SK-N-DZ (cell line): ENCODE measurements around the gene C11orf86.
"Not testable (repeated sequence)": the region's sequence is repeated elsewhere in the genome, so short reads cannot be mapped to it uniquely, and the experiment has no call there.

Experiments used
- DNase-seq: peaks from one replicate; pipeline ENCODE4 v3.0.0-alpha.2; 2015; ENCODE audit warnings: low spot score

C11orf86 gene

DNA sequence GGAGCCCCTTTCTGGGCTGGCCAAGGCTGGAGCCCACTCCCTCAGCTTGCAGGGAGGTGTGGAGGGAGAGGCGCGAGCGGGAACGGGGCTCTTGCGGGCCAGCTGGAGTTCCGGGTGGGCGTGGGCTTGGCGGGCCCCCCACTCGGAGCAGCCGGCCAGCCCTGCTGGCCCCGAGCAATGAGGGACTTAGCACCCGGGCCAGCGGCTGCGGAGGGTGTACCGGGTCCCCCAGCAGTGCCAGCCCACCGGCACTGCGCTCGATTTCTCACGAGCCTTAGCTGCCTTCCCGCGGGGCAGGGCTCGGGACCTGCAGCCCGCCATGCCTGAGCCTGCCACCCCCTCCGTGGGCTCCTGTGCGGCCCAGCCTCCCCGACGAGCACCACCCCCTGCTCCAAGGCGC is 13.6 kb downstream of the C11orf86 start:
- not testable (repeated sequence) for DNase-seq

DNA sequence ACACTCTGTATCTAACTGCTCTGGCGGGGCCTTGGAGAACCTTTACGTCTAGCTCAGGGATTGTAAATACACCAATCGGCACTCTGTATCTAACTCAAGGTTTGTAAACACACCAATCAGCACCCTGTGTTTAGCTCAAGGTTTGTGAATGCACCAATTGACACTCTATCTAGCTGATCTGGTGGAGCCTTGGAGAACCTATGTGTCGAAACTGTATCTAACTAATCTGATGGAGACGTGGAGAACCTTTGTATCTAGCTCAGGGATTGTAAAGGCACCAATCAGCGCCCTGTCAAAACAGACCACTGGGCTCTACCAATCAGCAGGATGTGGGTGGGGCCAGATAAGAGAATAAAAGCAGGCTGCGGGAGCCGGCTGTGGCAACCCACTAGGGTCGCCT is 14.3 kb downstream of the C11orf86 start:
- DNase-seq, result not testable (repeated sequence)

DNA sequence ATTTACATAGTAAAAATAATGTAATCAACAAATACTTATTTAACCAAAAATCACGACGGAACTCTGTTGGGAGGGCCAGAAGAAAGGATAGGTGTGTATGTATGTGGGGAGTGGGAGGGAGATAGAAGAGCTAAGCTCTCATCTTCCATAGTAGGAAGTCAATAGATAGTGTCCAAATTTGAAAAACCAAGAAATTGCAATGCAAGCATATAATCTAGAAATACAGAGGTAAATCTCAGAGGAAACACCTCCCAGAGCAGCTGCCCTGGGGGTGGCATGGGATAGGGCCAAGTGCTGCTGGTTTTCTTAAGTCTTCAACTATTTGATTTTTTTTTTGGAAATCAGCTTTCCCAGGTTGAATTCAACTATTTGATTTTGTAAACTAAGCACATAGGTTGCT is 16.9 kb downstream of the C11orf86 start:
- no peak for DNase-seq

- no peak for DNase-seq
These were observed 21.6 kb downstream of the C11orf86 start for GRCh38 chr11:66996609-66997273.

DNA sequence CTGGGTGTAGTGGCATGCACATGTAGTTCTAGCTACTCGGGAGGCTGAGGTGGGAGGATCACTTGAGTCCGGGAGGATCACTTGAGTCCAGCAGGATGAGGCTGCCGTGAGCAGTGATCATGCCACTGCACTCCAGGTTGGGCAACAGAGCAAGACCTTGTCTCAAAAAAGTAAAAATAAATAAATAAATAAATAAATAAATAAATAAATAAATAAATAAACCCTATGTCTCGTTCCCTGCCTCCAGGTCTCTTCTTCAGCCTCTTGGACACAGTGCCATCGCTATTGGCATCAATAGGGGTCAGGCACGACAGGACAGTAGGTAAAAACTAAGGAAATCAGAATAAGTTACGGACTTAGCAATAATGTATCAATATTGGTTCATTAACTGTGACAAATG is 24.5 kb downstream of the C11orf86 start:
- DNase-seq, result no peak

DNA sequence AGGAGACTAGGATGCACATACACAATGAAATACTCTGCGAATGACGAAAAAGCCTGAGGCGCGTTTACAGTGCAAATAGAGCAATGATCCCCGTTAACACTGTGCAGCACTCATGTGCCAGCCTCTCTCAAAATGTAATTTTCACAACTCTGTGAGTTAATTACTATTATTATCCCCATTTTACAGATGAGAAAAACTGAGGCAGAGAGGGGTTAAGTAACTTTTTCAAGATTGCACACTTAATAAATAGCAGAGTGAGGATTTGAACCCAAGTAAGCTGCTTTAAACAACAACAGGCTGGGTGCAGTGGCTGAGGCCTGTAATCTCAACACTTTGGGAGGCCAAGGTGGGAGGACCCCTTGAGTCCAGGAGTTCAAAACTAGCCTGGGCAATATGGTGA is 26.2 kb downstream of the C11orf86 start:
- no peak for DNase-seq

DNA sequence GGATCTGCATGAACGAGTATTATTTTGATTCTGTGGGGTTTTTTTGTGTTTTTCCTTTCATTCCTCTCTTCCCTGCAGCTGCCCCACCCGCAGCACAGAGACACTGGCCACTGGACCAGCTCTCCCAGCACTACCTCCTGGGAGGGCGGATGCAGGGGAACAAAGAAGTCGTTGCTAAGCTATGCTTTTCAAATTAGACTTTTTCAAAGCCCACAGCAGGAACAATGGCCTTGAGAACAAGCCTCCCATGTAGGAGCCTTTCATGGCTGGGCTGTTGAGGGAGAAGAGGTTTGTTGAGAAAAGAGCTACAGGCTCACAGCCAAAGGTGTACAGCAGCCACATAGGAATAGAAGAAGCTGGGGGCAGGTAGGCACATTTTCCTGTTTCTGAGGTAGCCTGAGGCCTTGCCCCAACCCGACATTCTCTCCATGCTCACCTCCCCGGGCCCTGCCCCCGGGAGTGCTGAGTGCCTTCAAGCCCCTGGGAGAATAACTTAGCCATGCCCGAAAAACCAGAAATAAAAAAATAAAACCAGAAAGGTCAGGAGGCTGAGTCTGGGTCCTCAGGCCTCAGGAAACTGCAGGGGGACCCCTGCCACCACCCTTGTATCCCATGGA is 27.3 kb downstream of the C11orf86 start:
- DNase-seq, result no peak

DNA sequence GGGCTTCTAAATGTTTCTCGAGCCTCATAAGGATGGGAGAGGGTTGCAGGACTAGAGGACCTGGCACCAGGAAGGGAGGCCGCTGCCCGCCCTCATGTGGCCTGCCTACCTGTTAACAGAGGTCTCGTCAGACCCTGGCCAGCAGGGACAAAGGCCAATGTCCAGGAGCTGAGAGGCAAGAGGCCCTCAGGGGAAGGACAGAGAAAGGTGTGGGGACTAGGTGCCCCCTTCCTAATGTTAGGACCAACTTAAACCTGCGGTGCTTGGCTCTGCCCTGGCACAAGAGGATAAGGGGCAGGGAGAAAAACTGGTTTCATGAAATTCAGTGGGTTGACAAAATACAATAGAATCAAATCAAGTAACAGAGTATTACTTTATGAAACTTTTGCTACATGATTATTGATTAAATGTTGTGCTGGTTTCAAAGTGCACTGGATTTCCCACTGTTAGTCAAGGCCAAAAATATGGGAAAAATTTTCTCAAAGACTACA is 27.9 kb downstream of the C11orf86 start:
- DNase-seq, result no peak

DNA sequence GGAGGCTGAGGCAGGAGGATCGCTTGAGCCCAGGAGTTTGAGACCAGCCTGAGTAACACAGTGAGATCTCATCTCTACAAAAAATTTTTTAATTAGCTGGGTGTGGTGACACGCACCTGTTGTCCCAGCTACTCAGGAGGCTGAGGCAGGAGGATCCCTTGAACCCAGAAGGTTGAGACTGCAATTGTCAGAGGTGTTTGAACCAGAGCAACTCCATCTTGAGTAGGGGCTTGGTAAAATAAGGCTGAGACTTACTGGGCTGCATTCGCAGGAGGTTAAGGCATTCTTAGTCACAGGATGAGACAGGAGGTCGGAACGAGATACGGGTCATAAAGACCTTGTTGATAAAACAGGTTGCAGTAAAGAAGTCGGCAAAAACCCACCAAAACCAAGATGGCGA is 30.1 kb downstream of the C11orf86 start:
- DNase-seq, result not testable (repeated sequence)

GRCh38 chr11:67006029-67006884 is 31.2 kb downstream of the C11orf86 start:
- peak; percentile 63 for DNase-seq

- DNase-seq, result no peak
These were observed 32.0 kb downstream of the C11orf86 start for GRCh38 chr11:67007126-67007525.

DNA sequence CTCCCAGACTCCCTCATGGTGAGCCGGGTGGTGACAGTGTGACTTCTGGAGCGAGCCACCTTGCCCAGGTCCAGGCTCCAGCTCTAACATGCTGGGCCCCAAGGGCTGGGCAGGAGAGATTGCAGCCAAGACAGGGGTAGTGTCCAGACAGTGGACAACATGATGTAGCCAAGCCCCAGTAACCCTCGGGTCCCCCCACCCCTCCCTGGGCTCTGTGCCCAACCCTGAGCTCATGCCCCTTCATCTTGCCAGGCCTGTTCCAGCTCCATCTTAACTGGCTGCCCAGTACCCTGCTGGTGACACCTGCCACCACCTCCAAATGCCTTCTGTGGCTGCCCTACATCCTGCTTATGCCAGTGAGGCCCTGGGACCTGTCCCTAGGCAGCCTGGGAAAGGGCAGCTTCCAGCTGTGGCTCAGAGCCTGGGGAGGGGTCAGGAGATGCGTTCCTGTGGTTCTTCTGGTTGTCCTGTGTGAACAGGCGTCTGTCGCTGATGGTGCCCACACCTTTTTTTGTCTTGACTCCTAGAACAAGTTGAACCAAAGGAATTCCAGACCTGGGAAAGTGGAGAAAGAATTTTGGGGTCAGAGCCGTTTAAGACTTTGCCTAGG is 35.3 kb downstream of the C11orf86 start:
- DNase-seq, result no peak

DNA sequence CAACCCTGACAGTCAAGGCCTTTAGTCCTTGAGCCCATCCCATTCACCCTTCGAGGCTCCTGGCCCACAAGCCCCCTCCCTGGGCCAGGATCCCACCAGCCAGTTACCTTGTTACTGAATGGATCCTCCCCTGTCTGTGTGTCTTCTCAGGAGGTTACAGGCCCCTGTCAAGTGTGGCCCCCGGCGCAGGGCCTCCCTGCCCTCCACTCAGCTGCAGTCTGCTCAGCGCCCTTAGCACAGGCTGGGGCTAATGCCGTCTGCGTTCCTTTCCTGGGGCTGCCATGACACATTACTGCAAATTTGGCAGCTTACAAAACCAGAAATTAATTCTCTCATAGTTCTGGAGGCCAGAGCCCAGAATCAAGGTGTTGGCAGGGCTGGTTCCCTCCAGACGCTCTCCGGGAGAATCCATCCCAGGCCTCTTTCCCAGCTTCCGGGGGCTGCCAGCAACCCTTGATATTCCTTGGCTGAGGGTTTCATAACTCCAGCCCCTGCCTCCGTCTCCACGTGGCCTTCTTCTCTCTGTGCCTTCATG is 38.5 kb downstream of the C11orf86 start:
- no peak for DNase-seq

DNA sequence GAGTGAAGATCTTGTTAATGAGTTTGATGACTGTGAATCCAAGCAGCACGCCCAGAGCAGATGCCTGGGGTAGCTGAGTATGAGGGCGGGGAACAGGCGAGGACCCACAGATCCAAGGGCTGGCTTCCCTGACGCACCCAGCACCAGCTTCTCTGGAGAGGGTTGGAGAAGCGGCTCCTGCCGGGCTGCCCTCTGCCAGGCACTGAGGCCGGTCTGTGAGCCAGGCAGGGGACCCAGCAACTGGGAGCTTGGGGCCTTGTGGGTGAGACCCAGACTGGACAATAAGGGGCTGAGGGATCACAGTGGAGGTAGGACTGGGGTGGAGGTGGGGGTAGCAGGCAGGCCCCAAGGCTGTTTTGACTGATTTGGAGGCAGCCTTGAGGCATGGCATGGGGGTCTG is 39.2 kb downstream of the C11orf86 start:
- DNase-seq, result no peak

- no peak for DNase-seq
These were observed 39.9 kb downstream of the C11orf86 start for GRCh38 chr11:67015048-67015447.

- DNase-seq, result no peak
These were observed 41.4 kb downstream of the C11orf86 start for GRCh38 chr11:67016550-67016949.

DNA sequence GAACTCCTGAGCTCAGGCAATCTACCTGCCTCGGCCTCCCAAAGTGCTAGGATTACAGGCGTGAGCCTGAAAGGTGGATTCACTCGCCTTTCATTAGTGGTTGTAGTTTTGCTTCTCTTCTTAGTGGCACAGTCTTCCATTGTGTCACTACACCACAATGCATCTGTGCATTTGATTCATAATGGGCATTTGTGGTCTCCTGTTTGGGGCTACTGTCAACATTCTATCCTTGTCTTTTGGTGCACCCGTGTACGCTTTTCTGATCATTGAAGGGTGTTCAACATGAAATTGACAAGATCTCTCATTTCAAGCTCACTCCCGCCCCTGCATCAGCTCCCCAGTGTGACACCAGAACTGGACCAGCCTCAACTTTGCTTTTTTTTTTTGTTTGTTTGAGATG is 45.8 kb downstream of the C11orf86 start:
- no peak for DNase-seq

DNA sequence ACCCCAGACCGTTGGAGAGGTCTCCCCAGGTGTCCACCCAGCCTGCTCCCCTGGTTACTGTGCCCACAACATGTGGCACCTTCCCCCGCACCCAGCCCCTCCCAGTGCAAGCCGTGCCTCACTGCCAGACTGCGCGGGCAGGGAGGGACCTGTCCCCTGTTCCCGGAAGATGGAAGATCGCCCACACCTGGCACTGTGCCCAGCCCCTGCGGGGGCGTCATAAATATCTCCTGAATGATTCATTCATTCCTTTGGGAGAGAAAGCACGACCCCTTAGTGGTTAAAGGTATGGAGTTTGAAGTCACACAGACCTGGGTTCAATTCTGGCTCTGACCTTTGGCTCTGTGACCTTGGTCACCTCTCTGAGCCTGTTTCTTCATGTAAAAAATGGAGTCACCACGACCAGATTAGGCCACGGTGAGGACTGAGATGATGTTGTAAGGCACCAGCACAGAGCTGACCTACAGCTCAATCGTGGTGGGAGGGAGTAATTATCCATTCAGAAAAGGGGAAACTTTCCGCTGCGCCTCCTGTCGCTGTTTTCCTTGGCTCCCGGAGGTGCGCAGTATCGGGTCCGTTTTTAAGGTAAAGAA is 47.3 kb downstream of the C11orf86 start:
- DNase-seq, result no peak

- no peak for DNase-seq
These were observed 48.2 kb downstream of the C11orf86 start, which contains the start of gene SYT12 for GRCh38 chr11:67022961-67023956. Gene SYT12 (plus strand): TSS chr11:67023134. CDS start chr11:67030145, 7,011 bp downstream.

DNA sequence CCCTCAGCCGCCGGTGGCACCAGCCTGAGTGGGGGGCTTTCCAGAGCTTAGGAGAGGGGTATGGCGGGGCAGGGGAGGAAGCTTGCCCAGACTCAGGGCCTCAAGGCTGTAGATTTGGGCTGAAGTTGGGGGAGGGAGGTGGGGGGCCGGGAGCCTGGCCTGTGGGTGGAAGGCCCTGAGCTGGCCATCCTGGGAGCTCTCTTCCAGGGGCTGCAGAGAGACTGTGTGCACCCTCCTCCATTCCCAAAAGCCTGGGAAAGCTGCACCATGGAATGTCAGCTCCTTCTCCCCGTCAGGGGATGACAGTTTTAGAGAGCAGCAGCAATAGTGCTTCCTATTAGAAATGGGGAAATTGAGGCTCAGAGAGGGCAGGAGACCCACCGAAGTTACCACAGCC is 48.9 kb downstream of the C11orf86 start:
- no peak for DNase-seq
